Myocyte (in vitro differentiated cells): ENCODE data around the gene NPAS4. TPM values are rescaled to one million over a fixed set of nuclear protein-coding genes. Genes with fewer than 3 reads are reported as not detected.
"Not testable (repeated sequence)": the region's sequence is repeated elsewhere in the genome, so short reads cannot be mapped to it uniquely, and the experiment has no call there.

Source experiments
- DNase-seq: peaks from one replicate; pipeline ENCODE4 v3.0.0-alpha.2; 2012; ENCODE audit warnings: low read depth
- total RNA-seq: library from RNA; depleted of rRNA; stranded (reverse); fragments of >200 nt; gene quantifications from 2 replicates; pipeline ENCODE4 v1.2.3, GENCODE V29; 2014

NPAS4 gene
- total RNA-seq, 1 donor from 2014 or later = not detected

GRCh38 chr11:66417000-66417399 lies 3.8 kb upstream of the NPAS4 start:
- DNase-seq = no peak

GRCh38 chr11:66418168-66418985 lies 2.5 kb upstream of the NPAS4 start:
- DNase-seq = peak; percentile 97

GRCh38 chr11:66418986-66419308 lies 1.9 kb upstream of the NPAS4 start:
- no peak for DNase-seq

- no peak for DNase-seq
These were observed 1.0 kb upstream of the NPAS4 start for GRCh38 chr11:66419825-66420224.

- DNase-seq = peak; percentile 90
These were observed 814 bp downstream of the NPAS4 start for GRCh38 chr11:66421492-66422205.

- DNase-seq = no peak
These were observed 5.5 kb downstream of the NPAS4 start for GRCh38 chr11:66426314-66426713.

GRCh38 chr11:66428933-66429332 lies 8.1 kb downstream of the NPAS4 start:
- no peak for DNase-seq

GRCh38 chr11:66429983-66430602 lies 9.3 kb downstream of the NPAS4 start:
- DNase-seq = peak; percentile 75

- DNase-seq = not testable (repeated sequence)
These were observed 10.5 kb downstream of the NPAS4 start for GRCh38 chr11:66431287-66431686.

- DNase-seq = not testable (repeated sequence)
These were observed 11.1 kb downstream of the NPAS4 start for GRCh38 chr11:66431871-66432329.

- no peak for DNase-seq
These were observed 11.8 kb downstream of the NPAS4 start for GRCh38 chr11:66432597-66432996.

- no peak for DNase-seq
These were observed 17.2 kb downstream of the NPAS4 start for GRCh38 chr11:66437979-66438503.

GRCh38 chr11:66438504-66439466 lies 17.9 kb downstream of the NPAS4 start, which contains the start of gene MRPL11:
MRPL11 (minus strand) TSS chr11:66438848; CDS start chr11:66438754, 94 bp downstream.
- DNase-seq = peak; percentile 94

- not testable (repeated sequence) for DNase-seq
These were observed 19.5 kb downstream of the NPAS4 start for GRCh38 chr11:66440101-66440939.

- not testable (repeated sequence) for DNase-seq
These were observed 20.1 kb downstream of the NPAS4 start for GRCh38 chr11:66440940-66441282.

GRCh38 chr11:66443602-66444001 lies 22.8 kb downstream of the NPAS4 start:
- peak; percentile 15 for DNase-seq

- no peak for DNase-seq
These were observed 26.2 kb downstream of the NPAS4 start for GRCh38 chr11:66447012-66447411.

- DNase-seq = no peak
These were observed 27.7 kb downstream of the NPAS4 start for GRCh38 chr11:66448523-66448922.

GRCh38 chr11:66450560-66450959 lies 29.7 kb downstream of the NPAS4 start:
- DNase-seq = no peak

GRCh38 chr11:66451663-66452062 lies 30.8 kb downstream of the NPAS4 start:
- DNase-seq = no peak
